Measurements from ENCODE around the gene GPX4. TPM values are rescaled to one million over a fixed set of nuclear protein-coding genes. Genes with fewer than 3 reads are reported as not detected.

The GPX4 gene
- total RNA-seq, 1 experiment from 2014 or later = 251 TPM

DNA sequence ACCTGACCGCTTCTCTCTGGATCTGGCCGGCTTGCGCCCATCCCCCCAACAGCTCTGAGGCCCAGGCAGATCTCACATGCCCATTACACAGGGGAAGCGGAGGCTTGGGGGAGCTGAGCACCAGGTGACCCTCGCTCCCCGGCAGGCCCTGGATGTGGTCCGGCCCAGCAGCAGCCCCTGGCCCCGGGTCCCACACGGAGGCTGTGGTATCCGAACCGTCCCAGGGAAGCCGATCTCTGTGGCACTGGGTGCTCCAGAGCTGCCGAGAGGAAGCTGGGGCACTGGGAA is 42.6 kb downstream of the GPX4 start:
- peaks cover 9% of the 10 kb centered on the region for H3K4me1 Mint-ChIP-seq (ENCODE audit: low read depth, unreplicated experiment)
- intact Hi-C loops (cut with micrococcal nuclease; ENCODE audit: unreplicated experiment) = no loop called here
- no peak overlapping the region for H3K27ac Mint-ChIP-seq (ENCODE audit: unreplicated experiment)
- H3K9me3 Mint-ChIP-seq (ENCODE audit: low read depth, unreplicated experiment) = peaks cover 10% of the 10 kb centered on the region
- peaks cover 56% of the 10 kb centered on the region for H3K36me3 Mint-ChIP-seq (ENCODE audit: insufficient read depth, unreplicated experiment)
- no peak for TF ChIP-seq CTCF (IDR thresholded peaks at IDR 0.05; ENCODE audit: unreplicated experiment)
- H3K4me3 Mint-ChIP-seq (ENCODE audit: low read depth, unreplicated experiment) = no peak overlapping the region
- no peak for DNase-seq
- BruUV-seq (replicated peaks) = no TSS peak
- CTCF ChIA-PET = no interaction called here
- H3K27me3 Mint-ChIP-seq (ENCODE audit: unreplicated experiment) = no peaks in the 10 kb centered on the region

DNA sequence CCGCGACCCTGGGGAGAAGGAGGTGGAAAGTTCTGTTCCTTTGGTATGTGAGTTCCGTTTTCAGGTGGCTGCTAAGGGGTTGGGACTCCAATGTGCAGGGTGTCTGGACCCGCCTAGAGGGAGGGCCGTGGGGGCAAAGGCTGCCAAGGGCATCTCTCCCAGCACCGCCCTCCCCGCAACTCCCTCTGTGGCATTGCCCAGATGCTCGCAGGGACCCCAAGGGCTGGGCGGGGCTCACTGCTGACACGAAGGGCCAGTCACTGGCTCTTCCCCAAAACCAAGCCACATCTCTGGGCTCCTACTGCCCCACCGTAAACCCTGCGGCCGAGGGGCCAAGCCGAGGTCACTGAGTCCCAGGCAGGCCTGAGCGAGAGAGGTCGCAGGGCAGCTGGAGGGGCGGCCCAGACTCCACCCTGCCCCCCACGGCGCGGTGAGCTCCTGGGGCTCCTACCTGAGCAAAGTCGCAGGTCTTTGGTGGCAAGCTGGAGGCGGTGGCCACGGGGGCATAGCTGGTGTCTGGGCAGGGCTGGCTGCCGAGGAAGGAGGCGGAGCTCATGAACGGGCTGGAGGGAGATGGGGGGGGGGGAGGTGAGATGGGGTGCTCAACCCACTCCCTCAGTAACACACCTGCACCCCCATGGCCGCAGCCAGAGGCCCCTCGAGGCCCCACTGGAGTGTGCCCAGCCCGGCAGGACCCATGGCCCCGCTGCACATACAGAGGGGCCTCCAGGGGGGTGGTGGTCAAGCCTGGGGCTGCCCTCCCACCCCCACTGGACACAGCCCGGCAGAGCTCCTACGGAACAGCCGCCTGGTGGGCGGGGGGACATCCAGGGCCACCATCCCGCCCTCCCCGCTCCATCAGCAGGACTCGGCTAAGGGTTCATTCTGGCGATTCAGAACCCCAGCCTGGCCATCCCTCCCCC is 43.3 kb downstream of the GPX4 start:
- Mint-ChIP-seq H3K36me3 (ENCODE audit: insufficient read depth, unreplicated experiment) (peaks cover 56% of the 10 kb centered on the region), H3K9me3 (ENCODE audit: low read depth, unreplicated experiment) (peaks cover 8% of the 10 kb centered on the region), H3K27me3 (ENCODE audit: unreplicated experiment) (no peaks in the 10 kb centered on the region), H3K27ac (ENCODE audit: unreplicated experiment) (no peak overlapping the region), H3K4me3 (ENCODE audit: low read depth, unreplicated experiment) (no peak overlapping the region), H3K4me1 (ENCODE audit: low read depth, unreplicated experiment) (peaks cover 9% of the 10 kb centered on the region)
- no TSS peak for BruUV-seq (replicated peaks)
- TF ChIP-seq CTCF (IDR thresholded peaks at IDR 0.05; ENCODE audit: unreplicated experiment) = no peak
- DNase-seq = no peak
- CTCF ChIA-PET = no interaction called here
- intact Hi-C loops (cut with micrococcal nuclease; ENCODE audit: unreplicated experiment) = no loop called here

- BruUV-seq (replicated peaks) = no TSS peak
- CTCF ChIA-PET = no interaction called here
- TF ChIP-seq CTCF (IDR thresholded peaks at IDR 0.05; ENCODE audit: unreplicated experiment) = no peak
- H3K9me3 Mint-ChIP-seq (ENCODE audit: low read depth, unreplicated experiment) = peaks cover 8% of the 10 kb centered on the region
- intact Hi-C loops (cut with micrococcal nuclease; ENCODE audit: unreplicated experiment) = no loop called here
- H3K27me3 Mint-ChIP-seq (ENCODE audit: unreplicated experiment) = no peaks in the 10 kb centered on the region
- DNase-seq = no peak
- no peak overlapping the region for H3K4me3 Mint-ChIP-seq (ENCODE audit: low read depth, unreplicated experiment)
- peaks cover 9% of the 10 kb centered on the region for H3K4me1 Mint-ChIP-seq (ENCODE audit: low read depth, unreplicated experiment)
- peaks cover 54% of the 10 kb centered on the region for H3K36me3 Mint-ChIP-seq (ENCODE audit: insufficient read depth, unreplicated experiment)
- no peak overlapping the region for H3K27ac Mint-ChIP-seq (ENCODE audit: unreplicated experiment)
These were observed 44.2 kb downstream of the GPX4 start for GRCh38 chr19:1147934-1148549.

DNA sequence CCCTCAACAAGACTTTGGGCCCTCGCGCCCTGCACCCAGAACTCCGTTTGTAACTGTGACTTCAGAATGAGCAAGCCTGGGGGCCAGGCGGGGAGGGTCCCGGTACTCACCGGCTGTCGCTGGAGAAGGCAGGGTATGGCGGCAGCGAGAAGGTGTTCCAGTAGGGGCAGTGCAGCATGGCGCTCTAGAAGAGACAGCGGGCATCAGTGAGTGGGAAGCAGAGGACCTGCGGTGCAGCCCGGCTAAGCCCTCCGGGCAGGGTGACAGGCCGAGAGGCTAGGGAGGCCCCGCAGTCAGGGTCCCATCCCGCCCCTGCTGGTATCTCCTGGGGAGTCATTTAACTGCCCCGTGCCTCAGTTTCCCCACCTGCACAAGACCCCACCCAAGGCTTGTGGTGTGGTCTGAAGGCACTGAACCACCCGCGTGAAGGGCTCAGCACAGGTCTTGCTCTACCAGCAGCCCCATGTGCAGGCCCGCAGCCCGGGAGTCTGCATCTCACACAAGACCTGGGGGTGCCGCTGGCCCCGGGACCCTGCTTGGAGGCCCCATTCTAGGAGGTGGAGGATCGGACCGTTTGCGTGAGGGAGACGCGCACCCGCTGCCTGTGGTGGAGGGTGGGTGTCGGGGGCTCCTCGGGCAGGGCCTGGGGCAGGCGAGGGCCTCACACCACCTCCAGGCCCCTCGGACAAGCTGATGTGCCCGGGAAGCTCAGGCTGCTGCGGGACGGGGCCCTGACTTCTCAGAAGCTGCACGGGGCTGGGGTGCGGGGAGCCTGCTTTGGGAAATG is 45.7 kb downstream of the GPX4 start:
- H3K27ac Mint-ChIP-seq (ENCODE audit: unreplicated experiment) = no peak overlapping the region
- peaks cover 5% of the 10 kb centered on the region for H3K9me3 Mint-ChIP-seq (ENCODE audit: low read depth, unreplicated experiment)
- peaks cover 5% of the 10 kb centered on the region for H3K4me1 Mint-ChIP-seq (ENCODE audit: low read depth, unreplicated experiment)
- H3K4me3 Mint-ChIP-seq (ENCODE audit: low read depth, unreplicated experiment) = no peak overlapping the region
- no TSS peak for BruUV-seq (replicated peaks)
- H3K27me3 Mint-ChIP-seq (ENCODE audit: unreplicated experiment) = no peaks in the 10 kb centered on the region
- intact Hi-C loops (cut with micrococcal nuclease; ENCODE audit: unreplicated experiment) = no loop called here
- H3K36me3 Mint-ChIP-seq (ENCODE audit: insufficient read depth, unreplicated experiment) = peaks cover 42% of the 10 kb centered on the region
- CTCF ChIA-PET = no interaction called here
- DNase-seq = no peak
- TF ChIP-seq CTCF (IDR thresholded peaks at IDR 0.05; ENCODE audit: unreplicated experiment) = no peak
